ENCODE results near the gene COQ9.
"Not testable (repeated sequence)": the region's sequence is repeated elsewhere in the genome, so short reads cannot be mapped to it uniquely, and the experiment has no call there.

The COQ9 gene

DNA sequence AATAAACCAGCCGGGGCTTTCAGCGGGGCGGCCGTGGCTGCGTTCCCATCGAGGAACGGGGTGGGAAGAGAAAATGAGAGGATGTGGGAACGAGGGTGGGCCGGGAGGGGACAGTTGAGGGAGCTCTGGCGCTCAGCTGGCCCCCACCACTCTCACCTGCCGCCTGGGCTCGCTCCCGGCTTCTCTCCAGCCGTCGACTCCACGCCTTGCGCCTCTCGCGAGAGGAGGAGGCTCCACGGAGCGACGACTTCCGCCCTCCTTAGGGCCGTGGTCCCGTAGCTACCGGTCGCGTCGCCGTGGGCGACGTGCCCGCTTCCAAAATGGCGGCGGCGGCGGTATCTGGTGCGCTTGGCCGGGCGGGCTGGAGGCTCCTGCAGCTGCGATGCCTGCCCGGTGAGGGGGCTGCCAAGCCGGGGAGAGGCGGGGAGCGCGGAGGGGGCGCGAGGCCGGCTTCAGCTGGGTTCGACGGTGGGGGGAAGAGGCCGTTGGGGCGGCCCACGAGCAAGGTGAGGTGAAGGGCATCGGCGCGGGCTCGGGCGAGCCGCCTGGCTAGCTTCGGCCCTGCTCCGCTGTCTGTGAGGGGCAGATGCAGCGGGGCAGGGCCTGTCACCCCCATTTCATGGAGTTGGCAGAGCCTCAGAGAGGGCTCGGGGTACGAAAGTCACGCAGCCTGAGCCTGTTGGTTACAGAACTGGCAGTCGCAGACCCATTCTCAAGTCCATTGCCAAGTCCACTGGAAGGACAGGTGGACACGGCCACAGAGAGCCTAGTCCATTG lies at the start of gene COQ9, which contains the start of gene CIAPIN1:
COQ9 (plus strand) TSS at position 294 of the 777 bp plus-strand sequence; CDS start at position 321, 27 bp downstream.
CIAPIN1 (minus strand) TSS at position 200 of the 777 bp plus-strand sequence. CDS start 6,457 bp downstream, outside the sequence.
- TF ChIP-seq, protein P1, sequence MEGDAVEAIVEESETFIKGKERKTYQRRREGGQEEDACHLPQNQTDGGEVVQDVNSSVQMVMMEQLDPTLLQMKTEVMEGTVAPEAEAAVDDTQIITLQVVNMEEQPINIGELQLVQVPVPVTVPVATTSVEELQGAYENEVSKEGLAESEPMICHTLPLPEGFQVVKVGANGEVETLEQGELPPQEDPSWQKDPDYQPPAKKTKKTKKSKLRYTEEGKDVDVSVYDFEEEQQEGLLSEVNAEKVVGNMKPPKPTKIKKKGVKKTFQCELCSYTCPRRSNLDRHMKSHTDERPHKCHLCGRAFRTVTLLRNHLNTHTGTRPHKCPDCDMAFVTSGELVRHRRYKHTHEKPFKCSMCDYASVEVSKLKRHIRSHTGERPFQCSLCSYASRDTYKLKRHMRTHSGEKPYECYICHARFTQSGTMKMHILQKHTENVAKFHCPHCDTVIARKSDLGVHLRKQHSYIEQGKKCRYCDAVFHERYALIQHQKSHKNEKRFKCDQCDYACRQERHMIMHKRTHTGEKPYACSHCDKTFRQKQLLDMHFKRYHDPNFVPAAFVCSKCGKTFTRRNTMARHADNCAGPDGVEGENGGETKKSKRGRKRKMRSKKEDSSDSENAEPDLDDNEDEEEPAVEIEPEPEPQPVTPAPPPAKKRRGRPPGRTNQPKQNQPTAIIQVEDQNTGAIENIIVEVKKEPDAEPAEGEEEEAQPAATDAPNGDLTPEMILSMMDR (IDR thresholded peaks at IDR 0.05; ENCODE audit: low read depth, low read length, missing control alignments): no peak
- in situ Hi-C loops (cut with HindIII; ENCODE audit: low sequenced_read_pairs): no loop called here
- peak within 1 kb of the TSS; percentile 76 for H3K4me3 ChIP-seq (ENCODE audit: low read depth, low read length)
- peak; percentile 80 for DNase-seq (ENCODE audit: low read depth)

DNA sequence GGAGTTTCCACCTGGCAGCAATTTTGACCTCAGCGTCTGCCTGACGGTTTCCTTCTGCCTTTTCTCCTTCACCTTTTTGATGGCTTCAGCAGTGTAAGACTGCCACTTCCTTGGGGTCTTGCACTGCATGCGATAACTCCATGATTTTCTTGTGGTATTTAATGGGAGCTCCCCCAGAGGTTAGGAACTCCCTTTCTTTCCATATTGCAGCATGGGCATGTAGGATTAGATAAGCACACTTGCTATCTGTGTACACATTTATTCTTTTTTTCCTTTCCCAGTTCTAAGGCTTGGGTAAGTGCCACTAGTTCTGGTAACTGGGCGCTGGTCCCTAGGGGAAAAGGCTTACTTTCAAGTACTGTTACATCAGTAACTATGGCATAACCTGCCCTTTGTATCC lies 49.8 kb upstream of the COQ9 start:
- H3K4me3 ChIP-seq (ENCODE audit: low read depth, low read length); in situ Hi-C loops (cut with HindIII; ENCODE audit: low sequenced_read_pairs); DNase-seq (ENCODE audit: low read depth): not testable (repeated sequence)

GRCh38 chr16:57401943-57402640 lies 45.2 kb upstream of the COQ9 start:
- in situ Hi-C loops (cut with HindIII; ENCODE audit: low sequenced_read_pairs): no loop called here
- DNase-seq (ENCODE audit: low read depth): no peak
- no peak overlapping the region for H3K4me3 ChIP-seq (ENCODE audit: low read depth, low read length)
- TF ChIP-seq, protein P1 (IDR thresholded peaks at IDR 0.05; ENCODE audit: low read depth, low read length, missing control alignments): no peak

- DNase-seq (ENCODE audit: low read depth): no peak
- H3K4me3 ChIP-seq (ENCODE audit: low read depth, low read length): no peak within 1 kb of the TSS
- in situ Hi-C loops (cut with HindIII; ENCODE audit: low sequenced_read_pairs): no loop called here
- TF ChIP-seq, protein P1 (IDR thresholded peaks at IDR 0.05; ENCODE audit: low read depth, low read length, missing control alignments): no peak
These were observed 43.1 kb upstream of the COQ9 start, which contains the start of gene CCL17 for GRCh38 chr16:57403965-57404817. CCL17 (plus strand) TSS chr16:57404767; CDS start chr16:57413933, 9,166 bp downstream.

GRCh38 chr16:57405097-57405496 lies 42.2 kb upstream of the COQ9 start:
- TF ChIP-seq, protein P1 (IDR thresholded peaks at IDR 0.05; ENCODE audit: low read depth, low read length, missing control alignments): no peak
- in situ Hi-C loops (cut with HindIII; ENCODE audit: low sequenced_read_pairs): no loop called here
- no peak overlapping the region for H3K4me3 ChIP-seq (ENCODE audit: low read depth, low read length)
- no peak for DNase-seq (ENCODE audit: low read depth)

- TF ChIP-seq, protein P1 (IDR thresholded peaks at IDR 0.05; ENCODE audit: low read depth, low read length, missing control alignments): no peak
- in situ Hi-C loops (cut with HindIII; ENCODE audit: low sequenced_read_pairs): no loop called here
- no peak overlapping the region for H3K4me3 ChIP-seq (ENCODE audit: low read depth, low read length)
- DNase-seq (ENCODE audit: low read depth): no peak
These were observed 40.4 kb upstream of the COQ9 start for GRCh38 chr16:57406881-57407280.

Data from astrocyte of the cerebellum (primary cell).